Transverse colon (tissue), 4 donors: ENCODE measurements around the gene ATL1.

Source experiments
- CTCF ChIP-seq, 5 experiments: fragments of 200-600 bp in 3 of 5; fragments of 450-650 bp in 2 of 5; sonication (generic) in 3 of 5; IDR thresholded peaks; 1 replicate in 2 of 5; 2 replicates in 3 of 5; pipeline ENCODE4 v1.5.1; 2016 to 2017; ENCODE audit warnings: antibody characterized with exemption in 5 of 5, inconsistent platforms in 3 of 5, mild to moderate bottlenecking in 2 of 5, moderate library complexity in 1 of 5
- EP300 ChIP-seq: sonication (generic); formaldehyde crosslinking; IDR thresholded peaks from one replicate; pipeline ENCODE4 v1.6.1; 2017; ENCODE audit warnings: antibody characterized with exemption, low read depth
- POLR2A ChIP-seq: fragments of 450-650 bp; IDR thresholded peaks from one replicate; pipeline ENCODE4 v1.6.1; 2016; ENCODE audit warnings: antibody characterized with exemption, mild to moderate bottlenecking, moderate library complexity
- POLR2AphosphoS5 ChIP-seq, 3 donors: sonication (generic); formaldehyde crosslinking; IDR thresholded peaks; one replicate each; pipeline ENCODE4 v1.6.1; 2016; ENCODE audit warnings: antibody characterized with exemption in 3 of 3

DNA sequence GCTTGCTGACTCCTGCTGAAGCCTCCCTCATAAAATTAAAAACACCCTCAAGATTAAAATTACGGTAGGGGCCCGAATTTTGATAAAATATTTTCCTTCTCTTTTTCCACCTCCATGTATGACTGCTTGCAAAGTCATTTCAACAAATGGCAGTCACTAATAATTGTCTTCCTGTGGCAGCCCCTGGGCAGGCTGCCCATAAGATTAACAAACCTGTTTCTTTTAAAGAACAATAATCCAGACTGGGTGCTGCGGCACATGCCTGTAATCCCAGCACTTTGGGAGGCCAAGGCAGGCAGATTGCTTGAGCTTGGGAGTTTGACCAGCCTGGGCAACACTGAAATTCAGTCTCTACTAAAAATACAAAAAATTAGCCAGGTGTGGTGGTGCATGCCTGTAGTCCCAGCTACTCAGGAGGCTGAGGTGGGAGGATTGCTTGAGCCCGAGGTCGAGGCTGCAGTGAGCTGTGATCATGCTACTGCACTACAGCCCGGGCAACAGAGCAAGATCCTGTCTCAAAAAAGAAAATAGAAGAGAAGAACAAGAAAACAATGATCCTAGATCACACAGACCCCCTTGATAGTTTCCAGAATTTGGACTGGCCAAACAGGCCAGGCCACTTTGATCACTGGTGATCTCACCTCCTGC is 99.5 kb downstream of the ATL1 start:
- no peak for TF ChIP-seq POLR2AphosphoS5 (IDR thresholded peaks at IDR 0.05)
- no peak for TF ChIP-seq CTCF (IDR thresholded peaks at IDR 0.05)
- TF ChIP-seq POLR2A, result no peak
- no peak for TF ChIP-seq EP300
